ENCODE data around the gene STT3B. TPM values are rescaled to one million over a fixed set of nuclear protein-coding genes. Genes with fewer than 3 reads are reported as not detected.

The STT3B gene
- total and polyA plus RNA-seq, 4 experiments from 2014 or later = 145 to 183 (median 159) TPM

DNA sequence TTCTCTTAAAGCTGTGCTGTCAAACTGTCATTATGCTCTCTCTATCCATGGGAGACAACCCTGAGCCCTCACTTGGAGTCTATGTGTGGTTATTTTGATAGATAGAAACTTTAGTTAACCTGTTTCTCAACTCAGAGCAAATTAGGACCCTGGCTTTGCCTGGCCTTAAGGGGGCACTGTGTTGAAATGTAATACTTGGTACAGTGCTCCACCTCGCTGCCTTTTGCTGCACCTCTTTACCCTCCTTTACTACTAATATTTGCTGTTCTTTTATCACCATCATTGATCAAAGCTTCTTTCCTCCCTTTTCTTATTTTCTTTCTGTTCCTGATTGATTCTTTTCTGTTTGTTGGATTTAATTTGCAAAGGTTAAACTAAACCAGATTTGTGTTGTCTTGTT lies 34.3 kb downstream of the STT3B start:
- intact Hi-C loops (cut with micrococcal nuclease) = loop anchor here (2.0 kb wide), 2 partner anchors 14 to 16 kb away; no protein-coding TSS in a partner anchor
- POLR2A ChIA-PET (ENCODE audit: partially characterized antibody) = interaction anchor here (1.3 kb wide), 1 partner anchor 34 kb away, joined by 5 read pairs; the partner anchor contains the start of gene STT3B

DNA sequence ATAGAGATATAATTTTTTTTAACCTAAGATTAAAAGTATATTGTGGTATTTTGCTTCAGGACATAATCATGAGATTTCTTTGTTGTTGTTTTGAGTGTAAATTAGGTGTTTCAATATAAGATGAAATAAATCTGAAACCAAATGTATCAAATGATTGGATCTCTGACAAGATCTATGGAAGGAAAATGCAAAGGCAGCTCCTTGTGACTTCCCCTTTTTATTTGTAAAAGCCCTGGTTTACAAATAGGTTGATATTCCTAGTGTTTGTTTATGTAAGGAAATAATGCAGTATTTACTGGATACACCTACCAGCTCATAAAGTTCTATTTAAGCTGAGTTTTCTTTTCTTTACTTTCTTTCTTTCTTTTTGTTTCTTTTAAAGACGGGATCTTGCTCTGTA lies 35.9 kb downstream of the STT3B start:
- no peaks in the 10 kb centered on the region for H3K27me3 ChIP-seq (ENCODE audit: insufficient read depth, low read length)
- POLR2A ChIA-PET (ENCODE audit: partially characterized antibody) = interaction anchor here (2.0 kb wide), 1 partner anchor 36 kb away, joined by 14 read pairs; the partner anchor contains the start of gene STT3B
- CTCF ChIA-PET (ENCODE audit: partially characterized antibody) = interaction anchor here (1.1 to 1.4 kb wide), 2 partner anchors 12 to 16 kb away, joined by 3 to 4 read pairs; no protein-coding TSS in a partner anchor
- H3K4me1 Mint-ChIP-seq = peaks cover 59 to 74% (median 67%) of the 10 kb centered on the region in 4 donors
- peaks cover 91% of the 10 kb centered on the region for H3K4me1 ChIP-seq (ENCODE audit: insufficient read depth, low read length)
- no peaks in the 10 kb centered on the region for H3K9me3 Mint-ChIP-seq
- H3K4me3 ChIP-seq (ENCODE audit: low read length in 2 of 2) = no peak overlapping the region
- no peaks in the 10 kb centered on the region for H3K36me3 ChIP-seq (ENCODE audit: insufficient read depth, low read length)
- peak overlapping the region in 2 of 8 donors; percentile 8 to 48 for H3K4me3 Mint-ChIP-seq
- no peak for DNase-seq
- H3K27ac ChIP-seq (ENCODE audit: low read depth, low read length) = no peak overlapping the region
- intact Hi-C loops (cut with micrococcal nuclease) = no loop called here
- no peaks in the 10 kb centered on the region for H3K9me3 ChIP-seq (ENCODE audit: control insufficient read depth in 1 of 2, low read length in 2 of 2)
- H3K36me3 Mint-ChIP-seq = no peaks in the 10 kb centered on the region
- H3K27ac Mint-ChIP-seq = peak overlapping the region in 1 of 7 donors; percentile 66
- H3K27me3 Mint-ChIP-seq = no peaks in the 10 kb centered on the region

More for the DNA sequence above, 34.3 kb downstream of the STT3B start:
- Histone ChIP-seq H3K27me3 (ENCODE audit: insufficient read depth, low read length) (no peaks in the 10 kb centered on the region), H3K4me3 (ENCODE audit: low read length in 2 of 2) (no peak overlapping the region), H3K9me3 (ENCODE audit: control insufficient read depth in 1 of 2, low read length in 2 of 2) (no peaks in the 10 kb centered on the region), H3K27ac (ENCODE audit: low read depth, low read length) (no peak overlapping the region), H3K36me3 (ENCODE audit: insufficient read depth, low read length) (no peaks in the 10 kb centered on the region), H3K4me1 (ENCODE audit: insufficient read depth, low read length) (peaks cover 92% of the 10 kb centered on the region)
- CTCF ChIA-PET (ENCODE audit: partially characterized antibody) = interaction anchor here (0.8 to 2.2 kb wide), 3 partner anchors 9 to 104 kb away, joined by 4 to 9 read pairs (median 7); no protein-coding TSS in a partner anchor
- peak in 3 of 5 donors; percentile 19 to 43 (median 25) for DNase-seq
- Mint-ChIP-seq H3K4me3 (peak overlapping the region in 7 of 8 donors; percentile 1 to 72 (median 54)), H3K27ac (peak overlapping the region in 4 of 7 donors; percentile 11 to 61 (median 38)), H3K36me3 (no peaks in the 10 kb centered on the region), H3K9me3 (peaks cover 0 to 4% (median 0%) of the 10 kb centered on the region in 8 donors), H3K4me1 (peaks cover 72 to 90% (median 83%) of the 10 kb centered on the region in 4 donors), H3K27me3 (no peaks in the 10 kb centered on the region)

DNA sequence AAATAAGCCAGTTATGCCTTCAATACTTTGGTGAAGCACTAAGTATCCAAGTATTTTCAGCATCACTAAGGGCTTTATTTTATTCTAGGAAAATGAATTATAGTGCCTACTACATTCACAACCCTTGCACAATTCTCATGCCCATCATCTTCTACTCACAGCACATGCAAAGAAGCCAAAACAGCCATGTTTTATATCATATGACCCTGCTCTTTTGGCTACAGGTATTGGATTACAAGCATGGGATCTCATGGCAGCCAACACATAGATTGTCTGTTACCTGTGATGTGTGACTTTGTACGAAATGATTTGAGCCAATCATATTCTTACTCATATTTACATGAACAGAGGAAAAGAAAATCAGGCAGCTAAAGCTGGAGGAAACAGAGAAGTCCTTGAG lies 38.6 kb downstream of the STT3B start:
- Mint-ChIP-seq H3K4me3 (peak overlapping the region in 2 of 8 donors; percentile 55 to 59), H3K36me3 (peaks cover 0 to 5% of the 10 kb centered on the region in 2 donors), H3K27ac (no peak overlapping the region), H3K27me3 (no peaks in the 10 kb centered on the region), H3K4me1 (peaks cover 49 to 61% (median 53%) of the 10 kb centered on the region in 4 donors), H3K9me3 (no peaks in the 10 kb centered on the region)
- CTCF ChIA-PET (ENCODE audit: partially characterized antibody) = interaction anchor here (2.2 kb wide), 1 partner anchor 21 kb away, joined by 4 read pairs; no protein-coding TSS in a partner anchor
- no peak for DNase-seq
- Histone ChIP-seq H3K4me3 (ENCODE audit: low read length in 2 of 2) (no peak overlapping the region), H3K27me3 (ENCODE audit: insufficient read depth, low read length) (no peaks in the 10 kb centered on the region), H3K27ac (ENCODE audit: low read depth, low read length) (no peak overlapping the region), H3K9me3 (ENCODE audit: control insufficient read depth in 1 of 2, low read length in 2 of 2) (no peaks in the 10 kb centered on the region), H3K4me1 (ENCODE audit: insufficient read depth, low read length) (peaks cover 91% of the 10 kb centered on the region), H3K36me3 (ENCODE audit: insufficient read depth, low read length) (no peaks in the 10 kb centered on the region)
- intact Hi-C loops (cut with micrococcal nuclease) = loop anchor here (5.0 kb wide), 1 partner anchor 66 kb away; no protein-coding TSS in a partner anchor
- POLR2A ChIA-PET (ENCODE audit: partially characterized antibody) = no interaction called here

DNA sequence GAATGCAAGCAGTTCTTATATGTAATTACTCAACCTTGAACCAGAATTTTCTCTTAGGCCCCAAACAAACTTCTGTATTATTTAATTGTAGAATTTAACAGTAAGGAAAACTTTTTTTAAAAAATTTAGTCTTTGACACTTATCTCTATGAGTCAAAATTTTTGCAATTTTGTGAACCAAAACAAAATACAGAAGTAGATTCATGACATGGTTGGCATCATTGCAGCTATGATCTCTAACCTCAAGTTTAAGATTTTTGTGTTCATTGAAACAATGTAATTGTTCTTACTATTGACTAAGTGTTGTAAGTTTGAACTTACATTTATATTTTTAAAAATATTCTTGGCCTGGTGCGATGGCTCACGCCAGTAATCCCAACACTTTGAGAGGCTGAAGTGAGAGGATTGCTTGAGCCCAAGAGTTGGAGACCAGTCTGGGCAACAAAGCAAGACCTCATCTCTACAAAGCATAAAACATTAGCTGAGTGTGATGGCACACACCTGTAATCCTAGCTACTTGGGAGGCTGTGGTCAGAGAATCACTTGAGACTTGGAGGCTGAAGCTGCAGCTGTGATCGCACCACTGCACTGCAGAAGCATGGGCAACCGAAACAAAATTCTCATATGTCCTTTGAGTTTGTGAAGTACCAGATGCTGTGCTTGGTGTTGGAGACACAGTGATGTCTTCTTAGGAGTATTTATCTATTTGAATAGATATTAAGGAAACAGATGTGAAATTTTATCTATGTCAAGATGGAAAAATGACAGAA lies 39.7 kb downstream of the STT3B start:
- no peak overlapping the region for H3K27ac Mint-ChIP-seq
- H3K27me3 ChIP-seq (ENCODE audit: insufficient read depth, low read length) = no peaks in the 10 kb centered on the region
- H3K4me3 Mint-ChIP-seq = no peak overlapping the region
- H3K27me3 Mint-ChIP-seq = no peaks in the 10 kb centered on the region
- no peak for DNase-seq
- H3K36me3 Mint-ChIP-seq = peaks cover 0 to 12% of the 10 kb centered on the region in 2 donors
- peaks cover 38 to 58% (median 47%) of the 10 kb centered on the region in 4 donors for H3K4me1 Mint-ChIP-seq
- no peak overlapping the region for H3K27ac ChIP-seq (ENCODE audit: low read depth, low read length)
- H3K36me3 ChIP-seq (ENCODE audit: insufficient read depth, low read length) = no peaks in the 10 kb centered on the region
- H3K9me3 ChIP-seq (ENCODE audit: control insufficient read depth in 1 of 2, low read length in 2 of 2) = no peaks in the 10 kb centered on the region
- H3K4me3 ChIP-seq (ENCODE audit: low read length in 2 of 2) = no peak overlapping the region
- peaks cover 90% of the 10 kb centered on the region for H3K4me1 ChIP-seq (ENCODE audit: insufficient read depth, low read length)
- H3K9me3 Mint-ChIP-seq = no peaks in the 10 kb centered on the region
- POLR2A ChIA-PET (ENCODE audit: partially characterized antibody) = interaction anchor here (2.9 kb wide), 1 partner anchor 39 kb away, joined by 11 read pairs; the partner anchor contains the start of gene STT3B
- CTCF ChIA-PET (ENCODE audit: partially characterized antibody) = interaction anchor here (2.2 kb wide), 1 partner anchor 22 kb away, joined by 4 read pairs; no protein-coding TSS in a partner anchor
- intact Hi-C loops (cut with micrococcal nuclease) = loop anchor here (5.0 kb wide), 1 partner anchor 65 kb away; no protein-coding TSS in a partner anchor

DNA sequence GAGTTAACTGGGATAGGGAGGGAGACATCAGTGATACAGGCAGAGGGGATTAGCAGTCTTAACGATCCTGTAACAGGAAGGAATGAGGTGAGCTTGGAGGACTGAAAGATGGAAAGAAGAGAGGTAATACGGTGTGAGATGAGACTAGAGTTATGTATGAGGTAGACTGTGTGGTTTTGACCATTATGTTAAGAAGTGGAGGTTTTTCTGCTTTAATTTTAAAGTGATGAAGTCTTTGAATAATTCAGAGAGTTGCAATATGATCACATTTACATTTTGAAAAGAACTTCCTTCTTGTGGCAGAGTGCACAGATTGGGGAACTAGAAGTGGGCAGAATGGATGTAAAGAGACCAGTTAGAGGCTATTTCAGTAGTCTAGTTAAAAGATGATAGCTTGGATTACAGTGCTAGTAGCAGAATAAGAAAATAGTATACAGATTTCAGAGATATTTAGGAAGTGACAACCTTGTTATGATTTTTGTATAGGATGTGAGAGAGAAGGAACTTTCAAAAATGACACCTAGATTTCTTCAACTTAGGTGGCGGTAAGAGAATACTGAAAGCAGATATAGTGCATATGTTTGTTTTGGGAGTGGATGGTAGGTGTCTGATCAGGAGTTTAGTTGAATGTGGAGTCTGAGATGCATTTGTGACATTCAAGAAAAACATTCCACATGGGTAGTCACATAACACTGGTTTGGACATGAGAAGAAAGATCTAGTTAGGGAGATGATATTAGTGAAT lies 40.5 kb downstream of the STT3B start:
- H3K4me3 Mint-ChIP-seq = no peak overlapping the region
- H3K4me3 ChIP-seq (ENCODE audit: low read length in 2 of 2) = no peak overlapping the region
- intact Hi-C loops (cut with micrococcal nuclease) = loop anchor here (5.0 kb wide), 1 partner anchor 64 kb away; no protein-coding TSS in a partner anchor
- H3K9me3 ChIP-seq (ENCODE audit: control insufficient read depth in 1 of 2, low read length in 2 of 2) = no peaks in the 10 kb centered on the region
- ChIA-PET CTCF (ENCODE audit: partially characterized antibody) (interaction anchor here (2.2 kb wide), 1 partner anchor 23 kb away, joined by 4 read pairs; no protein-coding TSS in a partner anchor), POLR2A (ENCODE audit: partially characterized antibody) (interaction anchor here (2.9 kb wide), 1 partner anchor 40 kb away, joined by 11 read pairs; the partner anchor contains the start of gene STT3B)
- DNase-seq = no peak
- H3K36me3 ChIP-seq (ENCODE audit: insufficient read depth, low read length) = no peaks in the 10 kb centered on the region
- no peak overlapping the region for H3K27ac ChIP-seq (ENCODE audit: low read depth, low read length)
- H3K36me3 Mint-ChIP-seq = peaks cover 3 to 19% of the 10 kb centered on the region in 2 donors
- peaks cover 92% of the 10 kb centered on the region for H3K4me1 ChIP-seq (ENCODE audit: insufficient read depth, low read length)
- H3K4me1 Mint-ChIP-seq = peaks cover 32 to 60% (median 45%) of the 10 kb centered on the region in 4 donors
- no peaks in the 10 kb centered on the region for H3K9me3 Mint-ChIP-seq
- no peaks in the 10 kb centered on the region for H3K27me3 Mint-ChIP-seq
- H3K27me3 ChIP-seq (ENCODE audit: insufficient read depth, low read length) = no peaks in the 10 kb centered on the region
- no peak overlapping the region for H3K27ac Mint-ChIP-seq

DNA sequence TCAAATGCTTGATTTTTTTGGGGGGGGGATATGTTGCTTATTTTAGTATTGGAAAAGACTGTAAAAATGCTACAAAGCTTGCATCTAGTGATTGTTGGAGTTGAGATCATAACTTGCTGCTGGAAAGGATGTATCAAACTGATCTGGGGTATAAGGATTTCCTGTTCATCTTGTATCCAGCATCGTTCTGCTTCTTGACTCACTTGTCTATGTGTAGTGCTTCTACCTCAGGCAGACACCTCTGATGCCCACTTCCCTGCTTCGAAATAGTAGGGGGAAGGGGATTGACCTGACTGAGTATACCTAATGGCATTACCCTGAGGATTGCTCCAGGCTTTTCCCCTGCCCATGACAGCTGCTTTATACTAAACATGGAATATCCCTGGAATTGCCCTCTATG lies 42.7 kb downstream of the STT3B start:
- Histone ChIP-seq H3K27me3 (ENCODE audit: insufficient read depth, low read length) (no peaks in the 10 kb centered on the region), H3K9me3 (ENCODE audit: control insufficient read depth in 1 of 2, low read length in 2 of 2) (no peaks in the 10 kb centered on the region), H3K27ac (ENCODE audit: low read depth, low read length) (no peak overlapping the region), H3K36me3 (ENCODE audit: insufficient read depth, low read length) (no peaks in the 10 kb centered on the region), H3K4me3 (ENCODE audit: low read length in 2 of 2) (no peak overlapping the region), H3K4me1 (ENCODE audit: insufficient read depth, low read length) (peaks cover 89% of the 10 kb centered on the region)
- Mint-ChIP-seq H3K4me1 (peaks cover 23 to 57% (median 40%) of the 10 kb centered on the region in 4 donors), H3K27me3 (no peaks in the 10 kb centered on the region), H3K4me3 (peak overlapping the region in 3 of 8 donors; percentile 29 to 58 (median 42)), H3K36me3 (peaks cover 22 to 35% of the 10 kb centered on the region in 2 donors), H3K27ac (peak overlapping the region in 4 of 7 donors; percentile 5 to 65 (median 21)), H3K9me3 (no peaks in the 10 kb centered on the region)
- POLR2A ChIA-PET (ENCODE audit: partially characterized antibody) = interaction anchor here (1.3 kb wide), 1 partner anchor 43 kb away, joined by 5 read pairs; the partner anchor contains the start of gene STT3B
- CTCF ChIA-PET (ENCODE audit: partially characterized antibody) = interaction anchor here (1.0 to 1.4 kb wide), 2 partner anchors 13 to 43 kb away, joined by 3 read pairs; partner anchors contain the start of gene STT3B
- DNase-seq = peak in 2 of 5 donors; percentile 24 to 60
- intact Hi-C loops (cut with micrococcal nuclease) = no loop called here
